Ramos (cell line): ENCODE measurements around the gene ADAMTS2.
"Not testable (repeated sequence)": the region's sequence is repeated elsewhere in the genome, so short reads cannot be mapped to it uniquely, and the experiment has no call there.

Experiments used
- in situ Hi-C: fragments of 300-500 bp; cut with MboI; formaldehyde crosslinking; loops from one replicate; pipeline ENCODE4 v1.14.3; 2022; ENCODE audit warnings: low sequenced_read_pairs; ENCODE audit not compliant: unreplicated experiment

ADAMTS2 gene

GRCh38 chr5:179110528-179110927 is 234.7 kb downstream of the ADAMTS2 start:
- in situ Hi-C loops: no loop called here

- in situ Hi-C loops: not testable (repeated sequence)
Measured at GRCh38 chr5:179101282-179101681, 244.0 kb downstream of the ADAMTS2 start.

- in situ Hi-C loops: no loop called here
Measured at GRCh38 chr5:179089502-179089901, 255.8 kb downstream of the ADAMTS2 start.

GRCh38 chr5:179080724-179081123 is 264.5 kb downstream of the ADAMTS2 start:
- in situ Hi-C loops: no loop called here

GRCh38 chr5:179079165-179079987 is 265.9 kb downstream of the ADAMTS2 start:
- in situ Hi-C loops: no loop called here

GRCh38 chr5:179065703-179066102 is 279.6 kb downstream of the ADAMTS2 start:
- in situ Hi-C loops: no loop called here

GRCh38 chr5:179061025-179061424 is 284.2 kb downstream of the ADAMTS2 start:
- in situ Hi-C loops: no loop called here
